Hepatocyte (in vitro differentiated cells): ENCODE data around the gene UBASH3A.

Experiments used
- EZH2 ChIP-seq: fragments of 200-600 bp; sonication (generic); IDR thresholded peaks from 2 replicates; pipeline ENCODE4 v1.6.1; 2016; ENCODE audit warnings: antibody characterized with exemption, mild to moderate bottlenecking, borderline replicate concordance
- EZH2phosphoT487 ChIP-seq: fragments of 200-600 bp; sonication (generic); IDR thresholded peaks from one replicate; pipeline ENCODE4 v1.6.1; 2018; ENCODE audit warnings: antibody characterized with exemption, mild to moderate bottlenecking, low read depth, moderate library complexity; ENCODE audit not compliant: unreplicated experiment, severe bottlenecking
- TF ChIP-seq, protein P1 (sequence below): fragments of 200-600 bp; sonication (generic); IDR thresholded peaks from 2 replicates; pipeline ENCODE4 v1.5.1; 2016; ENCODE audit warnings: antibody characterized with exemption, mild to moderate bottlenecking; ENCODE audit not compliant: poor library complexity

GRCh38 chr21:42426424-42426823 lies 22.7 kb downstream of the UBASH3A start:
- TF ChIP-seq, protein P1, sequence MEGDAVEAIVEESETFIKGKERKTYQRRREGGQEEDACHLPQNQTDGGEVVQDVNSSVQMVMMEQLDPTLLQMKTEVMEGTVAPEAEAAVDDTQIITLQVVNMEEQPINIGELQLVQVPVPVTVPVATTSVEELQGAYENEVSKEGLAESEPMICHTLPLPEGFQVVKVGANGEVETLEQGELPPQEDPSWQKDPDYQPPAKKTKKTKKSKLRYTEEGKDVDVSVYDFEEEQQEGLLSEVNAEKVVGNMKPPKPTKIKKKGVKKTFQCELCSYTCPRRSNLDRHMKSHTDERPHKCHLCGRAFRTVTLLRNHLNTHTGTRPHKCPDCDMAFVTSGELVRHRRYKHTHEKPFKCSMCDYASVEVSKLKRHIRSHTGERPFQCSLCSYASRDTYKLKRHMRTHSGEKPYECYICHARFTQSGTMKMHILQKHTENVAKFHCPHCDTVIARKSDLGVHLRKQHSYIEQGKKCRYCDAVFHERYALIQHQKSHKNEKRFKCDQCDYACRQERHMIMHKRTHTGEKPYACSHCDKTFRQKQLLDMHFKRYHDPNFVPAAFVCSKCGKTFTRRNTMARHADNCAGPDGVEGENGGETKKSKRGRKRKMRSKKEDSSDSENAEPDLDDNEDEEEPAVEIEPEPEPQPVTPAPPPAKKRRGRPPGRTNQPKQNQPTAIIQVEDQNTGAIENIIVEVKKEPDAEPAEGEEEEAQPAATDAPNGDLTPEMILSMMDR = no peak
- TF ChIP-seq EZH2 (no peak), EZH2phosphoT487 (no peak)
